NT2/D1 (cell line): Measurements from ENCODE around the gene SLC2A1.

ENCODE experiments used
- SUZ12 ChIP-seq: IDR thresholded peaks from 2 replicates; pipeline ENCODE4 v1.6.1; 2011; ENCODE audit not compliant: insufficient read length, insufficient read depth; ENCODE audit errors: extremely low read depth
- YY1 ChIP-seq: IDR thresholded peaks from 2 replicates; pipeline ENCODE4 v1.6.1; 2011; ENCODE audit not compliant: insufficient read length, insufficient read depth
- ZNF274 ChIP-seq: IDR thresholded peaks from 2 replicates; pipeline ENCODE4 v1.6.1; 2011; ENCODE audit warnings: mild to moderate bottlenecking, low read depth, low read length

GRCh38 chr1:42933610-42934491, 24.8 kb downstream of the SLC2A1 start:
- TF ChIP-seq YY1 = no peak
- TF ChIP-seq ZNF274 = no peak
- TF ChIP-seq SUZ12 = no peak
